Fibroblast of villous mesenchyme (primary cell): ENCODE data around the gene KIFC1. TPM values are rescaled to one million over a fixed set of nuclear protein-coding genes. Genes with fewer than 3 reads are reported as not detected.

Source experiments
- DNase-seq: peaks from one replicate; pipeline ENCODE4 v3.0.0-alpha.2; 2010; ENCODE audit warnings: low read depth
- H3K4me3 ChIP-seq: 2 replicates; pipeline ENCODE4 v1.5.1; 2011; ENCODE audit warnings: low read depth, mild to moderate bottlenecking, low read length
- total RNA-seq: library from RNA; depleted of rRNA; stranded (reverse); fragments of >200 nt; gene quantifications from 2 replicates; pipeline ENCODE4 v1.2.3, GENCODE V29; 2012
- TF ChIP-seq, protein P1 (sequence below): IDR thresholded peaks from 2 replicates; pipeline ENCODE4 v1.5.1; 2012; ENCODE audit warnings: low read depth, mild to moderate bottlenecking, low read length; ENCODE audit not compliant: insufficient read depth

KIFC1 gene
- total RNA-seq, 1 donor = 34.5 TPM

DNA sequence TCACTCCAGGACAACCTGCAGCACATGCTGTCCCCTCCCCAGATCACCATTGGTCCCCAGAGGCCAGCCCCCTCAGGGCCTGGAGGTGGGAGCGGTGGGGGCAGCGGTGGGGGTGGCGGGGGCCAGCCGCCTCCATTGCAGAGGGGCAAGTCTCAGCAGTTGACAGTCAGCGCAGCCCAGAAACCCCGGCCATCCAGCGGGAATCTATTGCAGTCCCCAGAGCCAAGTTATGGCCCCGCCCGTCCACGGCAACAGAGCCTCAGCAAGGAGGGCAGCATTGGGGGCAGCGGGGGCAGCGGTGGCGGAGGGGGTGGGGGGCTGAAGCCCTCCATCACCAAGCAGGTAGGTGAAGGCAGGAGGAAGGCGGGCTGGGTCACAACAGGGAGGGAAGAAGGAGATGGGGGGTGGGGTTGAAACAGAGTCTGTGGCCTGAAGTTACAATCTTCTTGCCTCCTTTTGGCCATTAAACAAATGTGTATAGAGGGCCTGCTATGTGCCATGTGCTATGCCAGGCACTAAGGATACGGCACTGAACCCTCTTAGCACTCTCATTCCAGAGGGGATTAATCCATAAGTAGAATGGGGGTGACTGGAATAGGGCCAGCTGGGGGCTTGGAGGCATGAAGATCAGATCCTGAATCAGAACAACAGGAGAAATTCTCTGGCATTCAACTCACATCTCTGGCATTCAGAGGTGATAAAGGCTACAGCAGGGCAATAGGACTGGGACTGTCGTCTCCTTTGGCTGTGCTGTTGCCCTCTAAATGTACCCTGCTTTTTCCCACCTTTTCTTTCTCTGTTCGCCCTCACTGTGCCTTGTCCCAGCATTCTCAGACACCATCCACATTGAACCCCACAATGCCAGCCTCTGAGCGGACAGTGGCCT is 52.2 kb downstream of the KIFC1 start:
- DNase-seq = no peak
- TF ChIP-seq, protein P1, sequence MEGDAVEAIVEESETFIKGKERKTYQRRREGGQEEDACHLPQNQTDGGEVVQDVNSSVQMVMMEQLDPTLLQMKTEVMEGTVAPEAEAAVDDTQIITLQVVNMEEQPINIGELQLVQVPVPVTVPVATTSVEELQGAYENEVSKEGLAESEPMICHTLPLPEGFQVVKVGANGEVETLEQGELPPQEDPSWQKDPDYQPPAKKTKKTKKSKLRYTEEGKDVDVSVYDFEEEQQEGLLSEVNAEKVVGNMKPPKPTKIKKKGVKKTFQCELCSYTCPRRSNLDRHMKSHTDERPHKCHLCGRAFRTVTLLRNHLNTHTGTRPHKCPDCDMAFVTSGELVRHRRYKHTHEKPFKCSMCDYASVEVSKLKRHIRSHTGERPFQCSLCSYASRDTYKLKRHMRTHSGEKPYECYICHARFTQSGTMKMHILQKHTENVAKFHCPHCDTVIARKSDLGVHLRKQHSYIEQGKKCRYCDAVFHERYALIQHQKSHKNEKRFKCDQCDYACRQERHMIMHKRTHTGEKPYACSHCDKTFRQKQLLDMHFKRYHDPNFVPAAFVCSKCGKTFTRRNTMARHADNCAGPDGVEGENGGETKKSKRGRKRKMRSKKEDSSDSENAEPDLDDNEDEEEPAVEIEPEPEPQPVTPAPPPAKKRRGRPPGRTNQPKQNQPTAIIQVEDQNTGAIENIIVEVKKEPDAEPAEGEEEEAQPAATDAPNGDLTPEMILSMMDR = no peak

DNA sequence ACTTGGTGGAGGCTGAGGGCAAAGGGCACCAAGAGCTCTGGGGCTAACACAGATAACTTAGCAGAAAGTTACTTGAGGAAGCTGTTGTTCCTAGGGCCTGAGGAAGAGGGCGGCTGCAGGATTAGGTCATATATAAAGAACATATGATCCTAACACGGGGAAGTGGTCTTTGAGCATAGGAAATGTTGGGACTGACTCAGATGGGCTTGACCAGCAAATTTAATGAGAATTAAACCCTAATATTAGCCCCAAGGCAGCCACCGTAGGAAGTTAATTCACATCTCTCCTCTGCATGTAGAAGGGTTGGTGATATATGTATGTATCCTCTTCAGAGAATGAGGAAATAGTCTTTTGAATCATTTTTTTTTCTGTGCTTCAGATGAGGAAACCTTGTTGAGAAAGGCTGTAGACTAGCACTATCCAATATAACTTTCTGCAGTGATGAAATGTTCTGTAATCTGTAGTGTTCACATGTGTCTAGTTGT is 53.5 kb downstream of the KIFC1 start:
- TF ChIP-seq, protein P1 = no peak
- no peak for DNase-seq
- H3K4me3 ChIP-seq = no peak overlapping the region

More for the DNA sequence above, 52.2 kb downstream of the KIFC1 start:
- H3K4me3 ChIP-seq = no peak overlapping the region

DNA sequence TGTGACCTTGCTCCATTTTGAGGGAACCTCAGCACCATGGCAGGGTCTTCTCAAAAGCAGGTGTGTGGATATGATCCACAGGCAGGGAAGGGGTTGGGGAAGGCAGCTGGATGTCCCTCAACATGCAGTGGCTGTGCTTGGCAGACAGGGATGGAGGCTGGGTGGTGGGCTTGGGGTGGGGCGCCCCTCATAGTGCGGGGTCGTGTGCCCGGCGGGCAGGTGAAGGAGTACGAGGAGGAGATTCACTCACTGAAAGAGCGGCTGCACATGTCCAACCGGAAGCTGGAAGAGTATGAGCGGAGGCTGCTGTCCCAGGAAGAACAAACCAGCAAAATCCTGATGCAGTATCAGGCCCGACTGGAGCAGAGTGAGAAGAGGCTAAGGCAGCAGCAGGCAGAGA is 54.7 kb downstream of the KIFC1 start:
- TF ChIP-seq, protein P1 = no peak
- no peak overlapping the region for H3K4me3 ChIP-seq
- DNase-seq = no peak

DNA sequence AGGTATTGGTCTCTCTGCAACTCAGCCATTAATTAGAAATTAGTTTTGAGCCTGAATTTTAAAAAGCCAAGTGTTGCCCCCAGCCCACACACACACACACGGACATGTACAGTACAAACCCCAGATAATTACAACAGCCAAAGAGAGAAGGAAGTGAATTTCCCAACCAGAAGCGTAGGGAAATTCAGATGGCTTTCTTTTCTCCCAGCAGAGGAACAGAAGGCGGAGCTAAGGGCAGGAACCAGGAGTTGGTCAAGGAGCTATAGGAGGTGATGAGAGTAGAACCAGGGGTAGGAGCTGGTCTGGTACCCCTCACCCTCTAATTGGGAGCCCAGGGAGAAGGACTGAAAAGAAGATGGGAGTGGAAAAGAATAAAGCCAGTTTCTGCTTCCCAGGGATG is 58.8 kb downstream of the KIFC1 start:
- DNase-seq = no peak
- H3K4me3 ChIP-seq = no peak overlapping the region
- TF ChIP-seq, protein P1 = no peak

DNA sequence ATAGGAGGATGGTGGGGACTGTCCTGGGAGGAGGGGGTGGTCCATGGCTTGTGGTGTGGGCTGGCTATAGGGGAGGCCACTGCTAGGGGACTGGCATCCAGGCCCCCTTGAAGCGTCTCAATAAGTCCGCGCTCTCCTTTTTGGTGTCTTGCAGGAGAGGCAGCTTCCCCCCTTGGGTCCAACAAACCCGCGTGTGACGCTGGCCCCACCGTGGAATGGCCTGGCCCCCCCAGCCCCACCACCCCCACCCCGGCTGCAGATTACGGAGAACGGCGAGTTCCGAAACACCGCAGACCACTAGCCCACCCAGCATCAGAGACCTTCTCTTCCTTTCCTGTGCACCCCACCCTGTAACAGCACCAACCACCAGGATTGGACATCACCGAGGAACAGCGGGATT is 60.0 kb downstream of the KIFC1 start:
- TF ChIP-seq, protein P1 = no peak
- DNase-seq = no peak

DNA sequence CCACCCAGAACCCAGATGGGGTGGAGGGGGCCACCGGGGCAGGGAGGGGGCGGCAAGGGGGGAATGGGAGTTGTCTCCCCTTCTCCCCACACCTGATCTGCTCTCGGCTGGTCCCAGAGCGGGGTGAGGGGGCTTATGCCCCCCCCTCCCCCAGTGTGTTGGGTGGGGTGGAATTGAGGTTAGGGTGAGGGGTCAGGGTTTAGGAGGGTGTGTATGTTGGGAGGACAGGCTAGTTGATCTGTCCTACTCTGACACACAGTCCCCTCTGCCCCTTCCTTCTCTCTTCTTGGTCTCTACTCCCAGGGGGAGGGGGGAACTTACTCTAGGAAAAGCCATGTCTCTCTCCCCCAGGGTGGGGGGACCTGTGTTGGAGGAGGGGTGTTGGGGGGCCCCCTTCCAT is 60.9 kb downstream of the KIFC1 start:
- DNase-seq = no peak
- TF ChIP-seq, protein P1 = no peak

More for the DNA sequence above, 60.0 kb downstream of the KIFC1 start:
- H3K4me3 ChIP-seq = no peak overlapping the region

More for the DNA sequence above, 60.9 kb downstream of the KIFC1 start:
- no peak overlapping the region for H3K4me3 ChIP-seq
